ENCODE measurements around the gene TPH1.

The TPH1 gene

GRCh38 chr11:18061351-18061750, 15.3 kb upstream of the TPH1 start:
- Histone ChIP-seq H3K9me2 (replicated peaks; ENCODE audit: insufficient read depth, low read length) (no peaks in the 10 kb centered on the region), H3F3A (ENCODE audit: insufficient read depth, low read length) (no peaks in the 10 kb centered on the region), H3K4me2 (ENCODE audit: low read depth, low read length) (no peak overlapping the region), H3K4me1 (ENCODE audit: low read length) (no peaks in the 10 kb centered on the region), H3K27ac (ENCODE audit: low read length) (no peak overlapping the region), H3K9ac (ENCODE audit: low read length) (no peak overlapping the region), H3K4me3 (ENCODE audit: low read length) (no peak overlapping the region), H3K9me3 (replicated peaks; ENCODE audit: insufficient read depth, low read length) (no peaks in the 10 kb centered on the region), H3K36me3 (replicated peaks; ENCODE audit: insufficient read depth, low read length) (no peaks in the 10 kb centered on the region), H2AFZ (ENCODE audit: low read length) (no peak overlapping the region), H4K20me1 (ENCODE audit: insufficient read depth, low read length) (no peaks in the 10 kb centered on the region), H3K27me3 (replicated peaks; ENCODE audit: insufficient read depth, low read length) (no peaks in the 10 kb centered on the region), H3K79me2 (ENCODE audit: low read length) (no peaks in the 10 kb centered on the region)
- TF ChIP-seq CTCF (IDR thresholded peaks at IDR 0.05; ENCODE audit: low read length) (no peak), EZH2 (optimal IDR thresholded peaks at IDR 0.05; ENCODE audit: low read depth, low read length) (no peak), EZH2phosphoT487 (IDR thresholded peaks at IDR 0.05; ENCODE audit: low read length) (no peak)
- DNase-seq, result no peak

GRCh38 chr11:18056561-18057181, 10.6 kb upstream of the TPH1 start:
- no peak for DNase-seq
- no peaks in the 10 kb centered on the region for H3F3A ChIP-seq (ENCODE audit: insufficient read depth, low read length)
- H4K20me1 ChIP-seq (ENCODE audit: insufficient read depth, low read length), result no peaks in the 10 kb centered on the region
- no peak overlapping the region for H2AFZ ChIP-seq (ENCODE audit: low read length)
- no peaks in the 10 kb centered on the region for H3K9me3 ChIP-seq (replicated peaks; ENCODE audit: insufficient read depth, low read length)
- H3K4me3 ChIP-seq (ENCODE audit: low read length), result no peak overlapping the region
- H3K27me3 ChIP-seq (replicated peaks; ENCODE audit: insufficient read depth, low read length), result no peaks in the 10 kb centered on the region
- no peak overlapping the region for H3K27ac ChIP-seq (ENCODE audit: low read length)
- H3K79me2 ChIP-seq (ENCODE audit: low read length), result no peaks in the 10 kb centered on the region
- H3K4me2 ChIP-seq (ENCODE audit: low read depth, low read length), result no peak overlapping the region
- no peak overlapping the region for H3K9ac ChIP-seq (ENCODE audit: low read length)
- no peaks in the 10 kb centered on the region for H3K9me2 ChIP-seq (replicated peaks; ENCODE audit: insufficient read depth, low read length)
- no peaks in the 10 kb centered on the region for H3K4me1 ChIP-seq (ENCODE audit: low read length)
- TF ChIP-seq EZH2phosphoT487 (IDR thresholded peaks at IDR 0.05; ENCODE audit: low read length), result no peak
- TF ChIP-seq EZH2 (optimal IDR thresholded peaks at IDR 0.05; ENCODE audit: low read depth, low read length), result no peak
- no peak for TF ChIP-seq CTCF (IDR thresholded peaks at IDR 0.05; ENCODE audit: low read length)
- H3K36me3 ChIP-seq (replicated peaks; ENCODE audit: insufficient read depth, low read length), result no peaks in the 10 kb centered on the region

GRCh38 chr11:18054511-18055103, 8.5 kb upstream of the TPH1 start:
- TF ChIP-seq CTCF (IDR thresholded peaks at IDR 0.05; ENCODE audit: low read length) (no peak), EZH2 (optimal IDR thresholded peaks at IDR 0.05; ENCODE audit: low read depth, low read length) (no peak), EZH2phosphoT487 (IDR thresholded peaks at IDR 0.05; ENCODE audit: low read length) (no peak)
- H3K4me3 ChIP-seq (ENCODE audit: low read length), result no peak overlapping the region
- no peaks in the 10 kb centered on the region for H3K4me1 ChIP-seq (ENCODE audit: low read length)
- H2AFZ ChIP-seq (ENCODE audit: low read length), result no peak overlapping the region
- no peaks in the 10 kb centered on the region for H4K20me1 ChIP-seq (ENCODE audit: insufficient read depth, low read length)
- DNase-seq, result no peak
- no peaks in the 10 kb centered on the region for H3K36me3 ChIP-seq (replicated peaks; ENCODE audit: insufficient read depth, low read length)
- H3K9me2 ChIP-seq (replicated peaks; ENCODE audit: insufficient read depth, low read length), result no peaks in the 10 kb centered on the region
- H3K27me3 ChIP-seq (replicated peaks; ENCODE audit: insufficient read depth, low read length), result no peaks in the 10 kb centered on the region
- no peaks in the 10 kb centered on the region for H3K9me3 ChIP-seq (replicated peaks; ENCODE audit: insufficient read depth, low read length)
- no peak overlapping the region for H3K4me2 ChIP-seq (ENCODE audit: low read depth, low read length)
- H3K79me2 ChIP-seq (ENCODE audit: low read length), result no peaks in the 10 kb centered on the region
- no peak overlapping the region for H3K9ac ChIP-seq (ENCODE audit: low read length)
- no peak overlapping the region for H3K27ac ChIP-seq (ENCODE audit: low read length)
- no peaks in the 10 kb centered on the region for H3F3A ChIP-seq (ENCODE audit: insufficient read depth, low read length)
